ENCODE results near the gene CTF1. TPM values are rescaled to one million over a fixed set of nuclear protein-coding genes. Genes with fewer than 3 reads are reported as not detected.

CTF1 gene
- total RNA-seq, 4 donors from 2014 or later: 5.1 to 14.6 (median 6.2) TPM

DNA sequence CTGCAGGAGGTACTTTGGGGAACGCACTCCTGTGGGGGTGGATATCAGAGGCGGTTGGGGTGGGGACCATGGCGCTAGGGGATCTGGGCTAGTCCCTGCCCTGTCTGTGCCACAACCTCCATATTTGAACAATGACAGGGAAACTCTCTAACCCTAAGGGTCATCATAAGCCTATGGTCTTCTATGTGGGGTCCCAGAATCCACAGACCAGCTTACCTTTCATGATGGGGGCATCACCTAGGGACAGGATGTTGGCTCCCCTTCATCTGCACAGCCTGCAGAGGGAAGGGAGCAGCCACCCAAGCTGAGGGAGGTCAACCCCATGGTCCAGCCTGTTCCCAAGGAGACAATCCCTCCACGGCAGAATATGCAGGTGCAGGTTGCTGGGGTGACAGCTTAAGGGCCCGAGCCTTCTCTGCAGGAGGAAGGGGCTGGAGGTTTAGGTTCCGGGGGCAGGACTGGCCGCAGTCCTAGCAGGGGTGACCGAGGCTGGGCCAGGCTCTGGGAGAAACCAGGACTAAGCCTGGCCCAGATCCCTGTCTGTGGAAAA, 54.2 kb downstream of the CTF1 start:
- Histone ChIP-seq H3K4me1 (peaks cover 0 to 71% (median 33%) of the 10 kb centered on the region in 3 donors), H3K36me3 (peaks cover 0 to 11% of the 10 kb centered on the region in 2 donors), H3K4me3 (peak overlapping the region in 1 of 2 donors; percentile 98), H3K9me3 (no peaks in the 10 kb centered on the region), H3K27me3 (no peaks in the 10 kb centered on the region), H3K27ac (peak overlapping the region; percentile 8 to 95 (median 92))
- TF ChIP-seq POLR2A (IDR thresholded peaks at IDR 0.05): no peak
- no peak for TF ChIP-seq POLR2AphosphoS5 (IDR thresholded peaks at IDR 0.05)
- no peak for TF ChIP-seq EP300 (IDR thresholded peaks at IDR 0.05)
- TF ChIP-seq, protein P1, sequence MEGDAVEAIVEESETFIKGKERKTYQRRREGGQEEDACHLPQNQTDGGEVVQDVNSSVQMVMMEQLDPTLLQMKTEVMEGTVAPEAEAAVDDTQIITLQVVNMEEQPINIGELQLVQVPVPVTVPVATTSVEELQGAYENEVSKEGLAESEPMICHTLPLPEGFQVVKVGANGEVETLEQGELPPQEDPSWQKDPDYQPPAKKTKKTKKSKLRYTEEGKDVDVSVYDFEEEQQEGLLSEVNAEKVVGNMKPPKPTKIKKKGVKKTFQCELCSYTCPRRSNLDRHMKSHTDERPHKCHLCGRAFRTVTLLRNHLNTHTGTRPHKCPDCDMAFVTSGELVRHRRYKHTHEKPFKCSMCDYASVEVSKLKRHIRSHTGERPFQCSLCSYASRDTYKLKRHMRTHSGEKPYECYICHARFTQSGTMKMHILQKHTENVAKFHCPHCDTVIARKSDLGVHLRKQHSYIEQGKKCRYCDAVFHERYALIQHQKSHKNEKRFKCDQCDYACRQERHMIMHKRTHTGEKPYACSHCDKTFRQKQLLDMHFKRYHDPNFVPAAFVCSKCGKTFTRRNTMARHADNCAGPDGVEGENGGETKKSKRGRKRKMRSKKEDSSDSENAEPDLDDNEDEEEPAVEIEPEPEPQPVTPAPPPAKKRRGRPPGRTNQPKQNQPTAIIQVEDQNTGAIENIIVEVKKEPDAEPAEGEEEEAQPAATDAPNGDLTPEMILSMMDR (IDR thresholded peaks at IDR 0.05): no peak
- WGBS, 2 donors (ENCODE audit: low coverage in 1 of 2): no CpG with 5 or more reads among the region's 8 CpGs
- ATAC-seq: no peak

DNA sequence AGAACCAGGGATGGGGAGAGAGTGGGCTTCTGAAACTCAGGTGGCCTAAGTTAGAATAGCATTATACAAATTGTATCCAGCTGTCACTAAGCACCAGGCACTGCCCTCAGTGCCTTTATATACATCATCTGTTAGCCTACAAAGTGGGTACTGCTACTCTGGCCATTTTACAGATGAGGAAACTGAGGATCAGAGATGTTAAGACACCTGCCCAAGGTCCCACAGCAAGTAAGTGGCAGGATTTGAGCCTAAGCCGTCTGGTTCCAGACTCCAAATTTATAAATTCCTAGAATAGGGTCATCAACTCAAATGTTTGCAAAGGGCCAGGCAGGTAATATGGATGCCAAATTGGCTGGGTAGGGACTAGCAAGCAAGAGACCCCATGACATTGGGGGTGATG, 54.8 kb downstream of the CTF1 start:
- no peak for ATAC-seq
- peaks cover 0 to 72% (median 33%) of the 10 kb centered on the region in 3 donors for H3K4me1 ChIP-seq
- no peaks in the 10 kb centered on the region for H3K9me3 ChIP-seq
- H3K27ac ChIP-seq: peak overlapping the region in 3 of 4 donors; percentile 90 to 95 (median 94)
- WGBS, 2 donors (ENCODE audit: low coverage in 1 of 2): no CpG with 5 or more reads among the region's 1 CpG
- no peak overlapping the region for H3K4me3 ChIP-seq
- H3K27me3 ChIP-seq: no peaks in the 10 kb centered on the region
- peaks cover 0 to 11% of the 10 kb centered on the region in 2 donors for H3K36me3 ChIP-seq
- TF ChIP-seq EP300 (IDR thresholded peaks at IDR 0.05) (no peak), POLR2AphosphoS5 (IDR thresholded peaks at IDR 0.05) (no peak), POLR2A (IDR thresholded peaks at IDR 0.05) (no peak)
- TF ChIP-seq, protein P1 (IDR thresholded peaks at IDR 0.05): no peak

DNA sequence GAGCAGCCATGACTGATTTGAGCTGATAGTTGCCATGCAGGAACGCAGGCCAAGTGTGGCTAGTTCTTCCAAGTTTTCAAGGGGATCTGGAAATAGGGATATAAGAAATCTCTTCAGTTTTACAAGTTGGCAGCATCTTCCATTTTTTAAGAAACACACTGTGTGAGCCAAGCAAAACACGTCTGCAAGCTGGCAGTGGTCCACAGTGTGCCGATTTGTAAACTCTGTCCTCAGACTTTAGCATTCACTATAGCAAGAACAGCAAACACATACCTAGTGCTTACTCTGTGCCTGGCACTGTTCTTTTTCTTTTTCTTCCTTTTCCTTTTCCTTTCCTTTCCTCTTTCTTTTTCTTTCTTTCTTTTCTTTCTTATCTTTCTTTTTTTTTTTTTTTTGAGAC, 55.3 kb downstream of the CTF1 start:
- Histone ChIP-seq H3K27me3 (no peaks in the 10 kb centered on the region), H3K4me1 (peaks cover 0 to 78% (median 36%) of the 10 kb centered on the region in 3 donors), H3K4me3 (no peak overlapping the region), H3K27ac (peak overlapping the region; percentile 12 to 95 (median 92)), H3K36me3 (peaks cover 0 to 8% of the 10 kb centered on the region in 2 donors), H3K9me3 (no peaks in the 10 kb centered on the region)
- peak; percentile 13 for ATAC-seq
- 10 to 18% methylated on average over 2 to 3 of the region's 3 CpGs for WGBS, 2 donors (ENCODE audit: low coverage in 1 of 2)
- TF ChIP-seq, protein P1 (IDR thresholded peaks at IDR 0.05): no peak
- TF ChIP-seq POLR2A (IDR thresholded peaks at IDR 0.05) (no peak), EP300 (IDR thresholded peaks at IDR 0.05) (no peak), POLR2AphosphoS5 (IDR thresholded peaks at IDR 0.05) (peak; percentile 49)

DNA sequence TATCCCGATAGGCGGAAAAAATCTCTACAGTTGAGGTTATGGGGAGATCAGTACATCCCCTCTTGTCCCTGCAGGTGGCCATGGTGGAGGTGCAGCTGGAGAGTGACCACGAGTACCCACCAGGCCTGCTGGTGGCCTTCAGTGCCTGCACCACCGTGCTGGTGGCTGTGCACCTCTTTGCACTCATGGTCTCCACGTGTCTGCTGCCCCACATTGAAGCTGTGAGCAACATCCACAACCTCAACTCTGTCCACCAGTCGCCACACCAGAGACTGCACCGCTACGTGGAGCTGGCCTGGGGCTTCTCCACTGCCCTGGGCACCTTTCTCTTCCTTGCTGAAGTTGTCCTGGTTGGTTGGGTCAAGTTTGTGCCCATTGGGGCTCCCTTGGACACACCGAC, 56.7 kb downstream of the CTF1 start:
- H3K4me3 ChIP-seq: no peak overlapping the region
- 74 to 78% methylated on average over 3 to 4 of the region's 9 CpGs for WGBS, 2 donors (ENCODE audit: low coverage in 1 of 2)
- peak overlapping the region in 3 of 4 donors; percentile 51 to 95 (median 94) for H3K27ac ChIP-seq
- TF ChIP-seq, protein P1 (IDR thresholded peaks at IDR 0.05): no peak
- TF ChIP-seq POLR2AphosphoS5 (IDR thresholded peaks at IDR 0.05) (no peak), EP300 (IDR thresholded peaks at IDR 0.05) (no peak), POLR2A (IDR thresholded peaks at IDR 0.05) (no peak)
- H3K9me3 ChIP-seq: no peaks in the 10 kb centered on the region
- H3K4me1 ChIP-seq: peaks cover 0 to 76% (median 38%) of the 10 kb centered on the region in 3 donors
- H3K27me3 ChIP-seq: no peaks in the 10 kb centered on the region
- ATAC-seq: no peak
- peaks cover 0 to 3% of the 10 kb centered on the region in 2 donors for H3K36me3 ChIP-seq

Small RNAs within 50 kb of the gene (small RNA-seq; reads per million reads assigned to genes)
- 0 reads per million in 4 donors for gene AC135048.1
- gene MIR4519: 0 reads per million in 4 donors
- gene MIR762: 0 reads per million in 4 donors

Other genes with a start within 250 kb of the CTF1 start
- gene PRR14, start 245.7 kb upstream of the CTF1 start, total RNA-seq: 10 to 100 TPM; 21.7 to 49.2 (median 41.8) TPM
- gene FBRS, start 238.2 kb upstream of the CTF1 start, total RNA-seq: 10 to 100 TPM; 19.9 to 52.1 (median 32.8) TPM
- 10 to 100 TPM; 20.6 to 57.4 (median 36.0) TPM for gene SRCAP, start 197.4 kb upstream of the CTF1 start, total RNA-seq
- gene PHKG2, start 148.2 kb upstream of the CTF1 start, total RNA-seq: 10 to 100 TPM; 19.4 to 29.0 (median 23.4) TPM
- gene CFAP119, start 134.6 kb upstream of the CTF1 start, total RNA-seq: 1 to 10 TPM in 2 of 4 donors, not detected in 2; 1.3 to 1.9 TPM
- 100 to 1,000 TPM in 1 of 4 donors, 10 to 100 TPM in 3; 76.4 to 108 (median 80.6) TPM for gene RNF40, start 134.3 kb upstream of the CTF1 start, total RNA-seq
- gene ZNF629, start 109.4 kb upstream of the CTF1 start, total RNA-seq: 10 to 100 TPM; 12.3 to 16.5 (median 14.5) TPM
- gene BCL7C, start 2.5 kb upstream of the CTF1 start, total RNA-seq: 10 to 100 TPM; 39.2 to 48.7 (median 42.0) TPM
- 10 to 100 TPM in 3 of 4 donors, 1 to 10 TPM in 1; 10.0 to 23.5 (median 11.9) TPM for gene FBXL19, start 27.0 kb downstream of the CTF1 start, total RNA-seq
- gene ORAI3, start 52.5 kb downstream of the CTF1 start, total RNA-seq: 10 to 100 TPM; 23.7 to 51.5 (median 40.0) TPM
- gene SETD1A, start 61.1 kb downstream of the CTF1 start, total RNA-seq: 10 to 100 TPM in 2 of 4 donors, 1 to 10 TPM in 2; 5.5 to 12.9 (median 10.1) TPM
- gene HSD3B7, start 88.6 kb downstream of the CTF1 start, total RNA-seq: 10 to 100 TPM; 10.1 to 26.2 (median 16.0) TPM
- gene STX1B, start 114.0 kb downstream of the CTF1 start, total RNA-seq: 1 to 10 TPM in 2 of 4 donors, under 1 TPM in 1, not detected in 1; 0.54 to 3.3 (median 1.9) TPM
- 10 to 100 TPM; 32.2 to 40.6 (median 37.2) TPM for gene STX4, start 136.9 kb downstream of the CTF1 start, total RNA-seq
- 10 to 100 TPM in 3 of 4 donors, 1 to 10 TPM in 1; 8.6 to 22.5 (median 12.6) TPM for gene ZNF668, start 177.6 kb downstream of the CTF1 start, total RNA-seq
- 10 to 100 TPM; 10.9 to 16.9 (median 13.6) TPM for gene ZNF646, start 177.8 kb downstream of the CTF1 start, total RNA-seq
- gene PRSS53, start 192.3 kb downstream of the CTF1 start, total RNA-seq: 1 to 10 TPM in 3 of 4 donors, under 1 TPM in 1; 0.25 to 4.4 (median 2.6) TPM
- 100 to 1,000 TPM in 3 of 4 donors, 10 to 100 TPM in 1; 93.6 to 119 (median 107) TPM for gene VKORC1, start 198.2 kb downstream of the CTF1 start, total RNA-seq
- 10 to 100 TPM; 26.5 to 70.2 (median 39.8) TPM for gene BCKDK, start 211.8 kb downstream of the CTF1 start, total RNA-seq
- 10 to 100 TPM; 65.6 to 81.4 (median 72.3) TPM for gene KAT8, start 221.1 kb downstream of the CTF1 start, total RNA-seq
- 1 to 10 TPM in 1 of 4 donors, not detected in 3; 4.1 TPM for gene PRSS8, start 239.1 kb downstream of the CTF1 start, total RNA-seq